GM18508 (cell line): ENCODE results near the gene LRFN4.

Experiments used
- ATAC-seq: cut with Tn5 transposase; IDR thresholded peaks from one replicate; pipeline ENCODE4 v1.9.1; 2021; ENCODE audit warnings: moderate number of reproducible peaks; ENCODE audit not compliant: insufficient read depth, unreplicated experiment

The LRFN4 gene

DNA sequence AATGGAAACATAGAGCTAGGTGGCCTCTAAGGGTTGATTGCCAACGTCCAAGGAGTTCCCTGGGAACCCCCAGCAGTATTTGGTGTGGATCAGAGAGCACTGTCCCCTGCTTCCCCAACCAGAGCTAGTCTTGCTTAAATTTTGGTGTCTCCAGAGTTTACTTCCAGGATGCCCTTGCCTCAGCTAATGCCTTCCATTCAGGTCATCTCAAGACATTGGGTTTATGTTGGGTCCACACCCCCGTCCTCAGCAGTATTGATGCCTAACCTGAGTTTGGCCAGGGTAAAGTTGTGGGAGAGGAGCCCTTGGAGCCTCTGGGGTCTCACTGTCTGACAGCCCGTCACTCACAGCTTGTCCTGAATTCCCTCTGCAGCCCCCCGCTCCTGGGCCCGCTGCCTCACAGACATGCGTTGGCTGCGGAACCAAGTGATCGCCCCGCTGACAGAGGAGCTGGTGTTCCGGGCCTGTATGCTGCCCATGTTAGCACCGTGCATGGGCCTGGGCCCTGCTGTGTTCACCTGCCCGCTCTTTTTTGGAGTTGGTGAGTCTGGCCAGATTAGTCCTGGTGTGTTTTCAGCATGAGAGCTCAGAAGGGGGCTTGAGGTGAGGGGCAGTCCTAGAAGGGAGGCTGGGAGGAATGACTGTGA lies 12.2 kb upstream of the LRFN4 start:
- ATAC-seq, result no peak

GRCh38 chr11:66845143-66845875 lies 11.6 kb upstream of the LRFN4 start:
- ATAC-seq, result no peak

- ATAC-seq, result no peak
Measured at GRCh38 chr11:66845876-66846212, 11.0 kb upstream of the LRFN4 start.

DNA sequence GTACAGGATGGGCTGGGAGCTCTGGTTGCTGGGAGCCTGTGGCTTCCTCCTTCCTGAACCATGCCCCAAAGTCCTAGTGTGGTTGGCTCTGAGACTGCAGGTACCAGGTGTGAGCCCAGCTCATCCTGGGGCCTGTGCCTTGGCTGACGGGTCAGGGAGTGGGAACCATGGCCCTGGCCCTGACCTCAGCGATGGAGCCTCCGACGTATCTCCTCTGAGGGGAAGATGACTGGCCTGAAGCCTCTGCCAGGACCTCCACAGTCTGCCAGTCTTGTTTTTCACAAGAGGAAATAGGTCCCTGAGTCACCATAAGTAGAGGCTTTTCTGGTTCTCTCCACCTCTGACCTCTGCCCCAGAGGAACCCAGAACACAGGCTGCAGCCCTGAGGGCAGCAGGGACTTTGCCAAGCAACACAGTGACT lies 10.2 kb upstream of the LRFN4 start:
- no peak for ATAC-seq

DNA sequence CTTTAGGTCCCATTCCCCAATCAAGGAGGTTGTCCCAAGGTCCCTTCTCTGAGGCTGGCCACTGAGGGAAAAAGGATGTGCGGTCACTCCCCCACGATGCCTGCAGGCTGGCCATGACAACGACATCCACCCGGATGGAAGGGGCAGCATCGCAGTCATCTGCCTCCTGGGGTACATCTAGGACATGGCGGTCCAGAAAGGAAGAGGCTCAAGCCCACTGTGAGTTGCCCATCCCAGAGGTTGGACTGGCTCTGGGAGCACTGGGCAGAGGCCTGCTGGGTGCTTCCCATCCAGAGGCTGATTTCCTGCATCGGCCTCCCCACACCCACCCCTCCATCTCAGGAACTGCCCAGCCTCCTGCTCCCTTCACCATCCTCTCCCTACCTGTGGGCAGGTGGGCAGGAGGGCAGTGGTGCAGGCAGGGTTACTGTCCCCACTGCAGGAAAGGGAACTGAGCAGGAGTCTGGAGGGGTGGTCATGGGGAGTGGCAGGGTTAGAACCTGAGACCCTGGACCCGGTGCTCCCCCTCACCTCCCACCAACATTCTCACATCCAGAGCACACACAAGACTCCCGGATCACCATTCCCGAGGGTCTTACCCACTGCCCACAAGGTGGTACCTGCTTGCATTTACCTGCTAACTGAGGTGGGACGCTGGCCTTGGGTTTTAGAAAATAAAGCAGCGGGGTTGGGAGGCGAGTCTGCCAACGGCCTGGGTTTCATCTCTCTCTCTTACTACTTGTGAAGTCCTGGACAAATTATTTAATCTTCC lies 9.2 kb upstream of the LRFN4 start:
- no peak for ATAC-seq

GRCh38 chr11:66848671-66849500 lies 8.0 kb upstream of the LRFN4 start:
- no peak for ATAC-seq

- ATAC-seq, result no peak
Measured at GRCh38 chr11:66849501-66850234, 7.2 kb upstream of the LRFN4 start.

DNA sequence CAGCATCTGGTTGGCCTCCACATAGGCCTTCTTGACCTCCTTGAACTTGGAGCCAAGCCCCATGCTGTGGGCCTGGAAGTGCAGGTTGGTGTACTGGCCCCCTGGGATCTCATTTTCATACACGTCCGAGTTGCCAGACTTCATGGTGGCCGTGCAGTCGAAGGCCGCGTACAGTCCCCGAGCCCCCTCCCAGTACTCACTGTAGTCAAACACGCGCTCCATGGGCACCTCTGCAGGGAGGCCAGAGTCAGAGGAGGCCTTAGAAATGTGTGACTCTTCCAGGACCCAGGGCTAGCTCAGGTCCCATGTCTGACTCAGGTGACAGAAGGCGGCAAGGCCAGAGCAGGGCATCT lies 6.7 kb upstream of the LRFN4 start:
- no peak for ATAC-seq

GRCh38 chr11:66850588-66851238 lies 6.2 kb upstream of the LRFN4 start:
- ATAC-seq, result no peak

- no peak for ATAC-seq
Measured at GRCh38 chr11:66851239-66851596, 5.6 kb upstream of the LRFN4 start.

- ATAC-seq, result no peak
Measured at GRCh38 chr11:66851698-66852465, 5.0 kb upstream of the LRFN4 start.

GRCh38 chr11:66852466-66853241 lies 4.2 kb upstream of the LRFN4 start:
- ATAC-seq, result no peak

- no peak for ATAC-seq
Measured at GRCh38 chr11:66853242-66854229, 3.3 kb upstream of the LRFN4 start.

DNA sequence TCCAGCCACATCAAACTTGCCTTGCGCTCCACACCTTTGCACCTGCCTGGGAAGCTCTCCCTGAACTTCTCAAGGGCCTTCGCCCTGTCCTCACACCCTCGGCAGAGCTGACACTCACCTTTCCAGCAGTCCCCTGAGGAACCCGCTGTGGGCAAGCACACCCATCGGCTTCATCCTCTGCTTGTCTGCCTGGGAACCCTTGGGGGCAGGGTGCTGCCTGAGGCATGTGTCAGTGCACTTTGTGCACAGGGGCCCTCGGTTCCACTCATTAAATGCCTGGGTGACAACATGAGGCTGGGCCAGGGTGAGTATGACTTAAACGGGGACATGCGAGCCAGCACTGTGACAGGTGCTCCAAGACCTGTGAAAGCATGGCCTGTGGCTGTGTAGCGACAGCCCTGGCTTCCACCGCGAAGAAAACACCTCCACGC lies 2.6 kb upstream of the LRFN4 start:
- ATAC-seq, result no peak

DNA sequence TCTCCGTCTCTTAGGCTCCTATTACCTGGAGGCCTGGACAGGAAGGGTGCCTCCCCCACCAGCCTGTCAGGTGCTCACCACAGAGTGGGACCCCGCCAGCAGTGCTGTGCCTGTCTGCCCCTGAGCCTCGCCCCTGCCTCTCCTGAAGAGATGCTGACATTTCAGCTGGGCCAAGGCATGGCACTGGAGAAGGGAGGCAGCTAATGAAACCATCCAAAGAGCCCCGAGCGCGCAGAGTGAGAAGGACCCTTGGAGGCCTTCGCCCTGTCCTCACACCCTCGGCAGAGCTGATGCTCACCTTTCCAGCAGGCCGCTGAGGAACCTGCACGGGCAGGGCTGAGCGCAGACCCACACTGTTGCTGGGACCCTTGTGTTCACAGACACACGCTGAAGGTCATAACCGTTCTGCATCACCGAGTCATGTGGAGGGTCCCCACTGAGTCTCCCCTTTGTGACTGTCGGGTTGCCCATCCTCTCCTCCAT lies 2.1 kb upstream of the LRFN4 start:
- no peak for ATAC-seq

DNA sequence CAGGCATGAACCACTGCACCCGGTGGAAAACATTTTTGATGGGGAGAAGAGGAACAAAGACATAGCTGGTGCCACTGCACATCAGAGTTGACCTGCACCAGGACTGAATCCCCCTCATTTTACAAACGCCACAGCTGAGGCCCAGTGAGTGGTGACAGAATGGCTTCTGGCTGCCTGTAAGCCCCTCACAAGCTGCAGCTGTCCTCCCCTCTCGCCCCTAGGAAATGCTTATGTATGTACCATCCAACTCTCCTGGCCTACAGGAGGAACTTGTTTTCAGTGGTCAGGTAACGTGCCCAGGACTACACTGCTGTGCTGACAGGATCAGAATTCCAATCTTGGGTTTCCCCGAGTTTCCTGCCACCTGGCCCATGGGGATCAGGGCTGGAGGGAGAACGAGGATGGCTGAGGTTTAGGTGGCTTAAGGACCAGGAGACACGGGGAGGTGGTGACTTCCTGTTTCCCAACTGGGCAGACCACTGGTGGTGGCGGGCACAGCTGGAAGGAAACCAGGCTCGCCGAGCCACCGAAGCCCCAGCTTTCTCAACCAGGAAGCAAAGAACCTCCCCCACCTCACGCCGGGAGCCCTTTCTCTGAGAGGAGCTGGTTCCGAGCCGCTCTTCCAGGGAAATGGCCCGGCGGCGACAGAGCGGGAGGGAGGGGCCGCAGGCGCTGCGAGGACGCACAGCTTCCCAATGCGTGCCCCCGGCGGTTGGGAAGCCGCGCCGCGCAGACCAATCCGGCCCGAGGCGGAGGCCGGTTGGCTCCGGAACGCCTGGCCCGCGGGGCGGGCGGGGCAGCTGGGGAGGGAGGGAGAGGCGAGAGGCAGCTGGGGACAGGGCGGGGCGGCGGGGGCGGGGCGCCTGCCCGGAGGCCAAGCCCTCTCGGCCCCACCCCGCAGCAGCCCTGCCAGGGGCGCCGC lies 1.0 kb upstream of the LRFN4 start:
- ATAC-seq, result no peak
